Measurements from ENCODE around the gene XCR1.

Gene XCR1

GRCh38 chr3:45981346-45982074 is 45.8 kb downstream of the XCR1 start:
- no peak for DNase-seq (ENCODE audit: low read depth)
- no peak for TF ChIP-seq CTCF (conservative IDR thresholded peaks at IDR 0.05; ENCODE audit: low read depth, low read length)
- no peak overlapping the region for H3K4me3 ChIP-seq (ENCODE audit: low read length)

GRCh38 chr3:45980819-45981218 is 46.5 kb downstream of the XCR1 start:
- no peak for TF ChIP-seq CTCF (conservative IDR thresholded peaks at IDR 0.05; ENCODE audit: low read depth, low read length)
- no peak overlapping the region for H3K4me3 ChIP-seq (ENCODE audit: low read length)
- no peak for DNase-seq (ENCODE audit: low read depth)

- H3K4me3 ChIP-seq (ENCODE audit: low read length), result no peak overlapping the region
- no peak for DNase-seq (ENCODE audit: low read depth)
- no peak for TF ChIP-seq CTCF (conservative IDR thresholded peaks at IDR 0.05; ENCODE audit: low read depth, low read length)
These were observed 47.0 kb downstream of the XCR1 start for GRCh38 chr3:45980229-45980813.

DNA sequence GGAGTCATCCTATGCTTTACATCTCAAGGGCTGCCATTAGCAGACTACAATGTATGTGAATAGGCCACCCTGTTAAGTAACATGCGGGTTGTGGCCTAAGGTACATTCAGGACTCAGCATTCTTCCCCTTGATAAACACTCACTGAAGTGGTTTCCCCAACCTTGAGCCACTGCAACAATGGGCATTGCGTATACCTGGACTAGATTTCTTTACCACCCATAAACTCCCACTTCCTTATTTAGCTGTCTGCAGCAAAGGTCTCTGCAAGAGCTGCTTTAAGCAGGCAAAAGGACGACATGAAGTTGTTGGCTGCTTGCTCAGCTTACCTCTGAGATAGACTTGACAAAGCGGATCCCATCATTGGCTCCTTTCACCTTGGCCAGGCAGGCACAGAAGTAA is 47.9 kb downstream of the XCR1 start:
- no peak for DNase-seq (ENCODE audit: low read depth)
- no peak for TF ChIP-seq CTCF (conservative IDR thresholded peaks at IDR 0.05; ENCODE audit: low read depth, low read length)
- no peak overlapping the region for H3K4me3 ChIP-seq (ENCODE audit: low read length)

- TF ChIP-seq CTCF (conservative IDR thresholded peaks at IDR 0.05; ENCODE audit: low read depth, low read length), result no peak
- no peak for DNase-seq (ENCODE audit: low read depth)
These were observed 49.1 kb downstream of the XCR1 start for GRCh38 chr3:45978006-45978761.

GRCh38 chr3:45976191-45977091 is 50.8 kb downstream of the XCR1 start:
- no peak for TF ChIP-seq CTCF (conservative IDR thresholded peaks at IDR 0.05; ENCODE audit: low read depth, low read length)
- H3K4me3 ChIP-seq (ENCODE audit: low read length), result no peak overlapping the region
- no peak for DNase-seq (ENCODE audit: low read depth)

More at GRCh38 chr3:45978006-45978761, 49.1 kb downstream of the XCR1 start:
- H3K4me3 ChIP-seq (ENCODE audit: low read length), result no peak overlapping the region

All from retinal pigment epithelial cell (primary cell).